Daoy (cell line): ENCODE data around the gene COQ7. TPM values are rescaled to one million over a fixed set of nuclear protein-coding genes. Genes with fewer than 3 reads are reported as not detected.
A peak's percentile ranks its signal among the peaks of the same experiment; 100 is the strongest.

ENCODE experiments used
- DNase-seq: peaks from one replicate; pipeline ENCODE4 v3.0.0-alpha.2; 2015; ENCODE audit warnings: low read depth
- total RNA-seq: library from RNA; depleted of rRNA; stranded (reverse); fragments of >200 nt; shearing (Covaris generic); gene quantifications from 2 replicates; pipeline ENCODE4 v1.2.3, GENCODE V29; 2014; rRNA removed

COQ7 gene
- total RNA-seq, 1 experiment from 2014 or later, result 23.9 TPM

DNA sequence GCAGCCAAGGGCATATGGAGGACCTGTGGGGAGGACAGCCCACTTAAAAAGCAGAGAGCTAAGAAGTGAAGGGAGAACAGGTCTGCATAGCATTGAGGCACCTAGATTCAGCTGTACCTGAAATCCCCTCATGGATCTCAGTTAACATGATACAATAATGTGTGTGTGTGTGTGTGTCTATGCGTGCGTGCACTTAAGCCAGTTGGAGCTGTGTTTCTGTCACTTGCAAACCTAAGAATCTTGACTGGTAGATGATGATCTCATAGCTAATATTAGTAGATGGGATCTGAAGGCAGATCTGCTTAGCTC is 44.6 kb downstream of the COQ7 start:
- no peak for DNase-seq

DNA sequence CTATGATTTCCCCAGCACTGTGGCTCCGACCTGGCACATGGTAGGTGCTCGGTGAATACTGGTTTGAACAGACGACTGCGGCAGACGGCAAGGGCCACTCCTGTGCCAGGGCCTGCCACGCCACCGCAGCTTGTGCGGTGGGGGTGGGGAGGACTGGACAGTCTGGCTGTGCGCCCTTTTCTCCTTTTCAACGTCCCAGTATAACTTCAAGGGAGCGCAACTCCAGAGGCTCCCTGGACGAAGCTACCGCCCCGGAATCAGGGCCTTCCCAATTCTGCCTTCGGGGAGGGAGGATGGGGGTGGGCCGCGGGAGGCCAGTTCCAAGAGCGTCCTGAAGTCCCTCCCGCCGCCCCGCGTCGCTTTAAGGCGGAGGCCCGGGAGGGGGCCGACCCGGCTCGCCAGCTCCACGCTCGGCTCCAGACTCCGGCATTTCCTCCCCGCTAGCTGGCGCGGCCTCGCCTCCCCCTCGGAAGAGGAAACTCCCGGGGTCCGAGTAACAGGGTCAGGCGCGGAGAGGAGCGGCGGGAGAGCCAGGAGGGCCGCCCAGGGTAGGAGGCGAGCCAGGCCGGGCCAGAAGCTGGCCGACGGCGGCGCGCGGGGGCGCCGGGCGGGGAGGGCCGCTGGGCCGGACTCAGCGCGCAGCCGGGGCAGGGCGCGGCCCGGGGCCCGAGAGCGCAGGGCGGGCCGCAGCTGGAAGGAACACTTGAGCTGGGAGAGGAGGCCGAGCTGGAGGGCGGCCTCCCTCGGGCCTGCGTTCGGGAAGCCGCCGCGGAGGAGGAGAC is 46.4 kb downstream of the COQ7 start, which contains the start of gene ITPRIPL2:
Gene ITPRIPL2 (plus strand): TSS at position 388 of the 782 bp plus-strand sequence. CDS start 498 bp downstream, outside the sequence.
- peak; percentile 84 for DNase-seq

DNA sequence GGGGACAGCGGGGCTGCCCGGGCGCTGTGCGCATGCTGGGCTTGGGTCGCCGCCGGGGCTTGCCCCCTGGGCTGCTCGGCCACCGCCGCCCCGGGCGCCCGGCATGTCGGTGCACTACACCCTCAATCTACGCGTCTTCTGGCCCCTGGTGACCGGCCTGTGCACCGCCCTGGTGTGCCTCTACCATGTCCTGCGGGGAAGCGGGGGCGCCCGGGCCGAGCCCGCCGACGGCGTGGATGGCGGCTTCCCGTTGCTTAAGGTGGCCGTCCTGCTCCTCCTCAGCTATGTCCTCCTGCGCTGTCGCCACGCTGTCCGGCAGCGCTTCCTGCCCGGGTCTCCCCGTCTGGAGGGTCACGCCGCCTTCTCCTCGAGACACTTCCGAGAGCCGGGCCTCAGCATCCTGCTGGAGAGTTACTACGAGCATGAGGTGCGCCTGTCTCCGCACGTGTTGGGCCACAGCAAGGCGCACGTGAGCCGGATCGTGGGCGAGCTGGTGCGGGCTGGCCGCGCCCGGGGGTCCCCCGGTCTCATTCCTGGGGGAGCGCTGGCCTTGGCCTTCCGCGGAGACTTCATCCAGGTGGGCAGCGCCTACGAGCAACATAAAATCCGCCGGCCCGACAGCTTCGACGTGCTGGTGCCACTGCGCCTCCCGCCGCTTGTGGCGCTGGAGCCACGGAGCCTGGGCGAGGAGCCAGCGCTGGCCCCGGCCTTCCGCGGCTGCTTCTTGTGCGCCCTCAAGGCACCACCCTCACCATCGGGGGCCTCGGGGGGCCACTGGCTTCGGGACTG is 47.1 kb downstream of the COQ7 start:
- DNase-seq, result peak; percentile 68

DNA sequence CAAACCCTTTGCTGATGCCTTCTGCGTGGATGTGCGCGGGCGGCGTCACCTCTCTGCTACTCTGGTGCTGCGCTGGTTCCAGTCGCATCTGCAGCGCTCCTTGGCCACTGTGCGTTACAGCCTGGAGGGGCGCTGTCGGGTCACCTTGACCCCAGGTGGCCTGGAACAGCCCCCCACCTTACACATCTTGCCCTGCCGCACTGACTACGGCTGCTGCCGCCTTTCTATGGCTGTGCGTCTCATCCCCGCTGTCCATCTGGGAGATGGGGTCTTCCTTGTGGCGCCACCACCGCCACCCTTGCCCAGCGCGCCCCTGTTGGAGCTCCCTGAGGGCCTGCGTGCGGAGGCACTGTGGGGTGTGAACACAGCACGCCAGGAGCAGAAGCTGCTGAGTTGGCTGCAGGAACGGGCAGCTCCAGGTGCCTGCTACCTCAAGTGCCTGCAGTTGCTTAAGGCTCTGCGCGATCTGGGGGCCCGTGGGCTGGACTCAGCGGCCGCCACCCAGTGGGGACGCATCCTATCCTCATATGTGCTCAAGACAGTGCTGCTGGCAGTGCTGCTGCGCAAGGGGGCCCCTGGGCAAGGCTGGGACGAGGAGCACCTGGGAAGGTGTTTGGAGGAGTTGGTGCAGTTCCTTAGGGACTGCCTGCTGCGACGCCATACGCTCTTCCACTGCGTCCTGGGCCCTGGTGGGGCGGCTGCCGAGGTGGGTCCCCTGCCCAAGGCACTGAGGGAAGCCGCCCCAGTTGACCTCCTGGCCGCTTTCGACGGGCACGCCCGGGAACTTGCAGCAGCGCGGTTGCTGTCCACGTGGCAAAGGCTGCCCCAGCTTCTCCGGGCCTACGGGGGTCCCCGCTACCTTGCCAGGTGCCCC is 48.0 kb downstream of the COQ7 start:
- DNase-seq, result no peak

DNA sequence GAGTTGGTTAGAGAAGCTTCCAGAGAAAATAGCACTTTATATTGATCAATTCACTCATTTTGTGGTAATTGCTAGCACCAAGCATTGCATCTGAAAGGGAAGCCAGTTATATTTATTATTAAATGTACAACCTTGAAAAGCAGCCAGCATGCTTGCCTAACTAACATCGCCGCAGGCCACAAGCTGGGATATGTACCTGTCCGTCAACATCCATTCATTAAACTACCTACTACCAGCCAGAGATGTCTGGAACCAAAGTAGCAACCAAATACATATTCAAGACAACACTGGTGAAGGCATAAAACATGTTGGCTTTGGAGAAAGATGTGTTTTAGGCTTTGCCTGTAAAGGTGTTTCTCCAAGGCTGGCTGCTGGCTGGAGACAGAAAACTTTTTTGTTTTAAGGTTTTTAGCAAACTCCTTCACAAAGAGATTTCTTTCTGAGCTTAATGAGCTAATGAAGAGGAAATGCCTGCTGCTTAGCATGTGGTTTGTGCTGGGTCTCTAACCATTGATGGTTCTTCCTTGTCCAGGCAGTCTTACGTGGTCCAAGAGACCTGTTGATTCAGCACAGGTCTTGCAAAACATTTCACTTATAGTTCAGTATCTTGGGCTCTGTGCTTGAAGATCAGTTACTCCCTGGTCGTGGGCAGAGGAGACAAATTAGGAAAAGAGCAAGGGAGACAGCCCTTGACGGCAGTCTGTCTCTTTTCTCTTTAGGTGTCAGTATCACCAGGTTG is 49.5 kb downstream of the COQ7 start:
- DNase-seq, result no peak

DNA sequence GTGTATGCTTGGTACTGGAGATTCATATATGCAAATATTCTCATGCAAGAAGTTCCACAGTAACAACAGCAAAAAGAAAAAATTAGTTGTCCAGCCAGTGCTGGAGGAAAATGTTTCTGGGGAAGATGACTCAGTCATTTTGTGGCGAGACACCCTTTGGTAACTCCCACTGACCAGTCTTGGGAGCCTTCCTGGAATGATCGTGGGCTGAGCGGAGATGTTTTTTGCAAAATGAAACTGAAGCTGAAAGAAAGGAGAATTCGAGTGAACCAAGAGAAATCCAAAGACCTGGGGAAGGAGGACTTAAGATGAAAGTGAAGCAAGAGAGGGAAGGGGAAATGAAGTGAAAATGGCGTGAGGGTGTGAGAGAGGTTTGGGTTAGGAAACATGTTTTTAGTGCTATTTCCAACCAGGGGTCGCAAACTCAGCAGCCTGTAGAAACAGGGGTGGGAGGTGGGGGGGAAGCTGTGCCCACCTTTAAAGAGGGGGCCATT is 51.6 kb downstream of the COQ7 start:
- DNase-seq, result peak; percentile 87

DNA sequence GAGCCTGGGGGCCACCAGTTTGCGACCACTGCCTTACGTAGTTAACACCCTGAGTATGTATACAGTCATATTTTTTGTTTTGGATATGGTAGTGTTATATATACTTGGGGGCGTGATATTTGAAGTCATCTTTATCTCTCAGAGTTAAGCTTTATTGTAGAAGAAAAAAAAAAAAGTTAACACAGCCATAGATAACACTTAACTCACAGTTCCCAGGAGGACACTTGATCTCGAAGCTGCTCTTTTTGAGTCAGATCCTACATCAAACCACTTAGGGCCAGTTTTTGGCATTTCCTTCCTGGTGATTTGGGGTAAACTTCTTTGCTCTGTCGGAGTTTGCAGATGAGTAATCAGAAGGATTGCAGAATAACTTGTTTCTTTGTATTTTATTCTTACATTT is 52.1 kb downstream of the COQ7 start:
- peak; percentile 66 for DNase-seq

DNA sequence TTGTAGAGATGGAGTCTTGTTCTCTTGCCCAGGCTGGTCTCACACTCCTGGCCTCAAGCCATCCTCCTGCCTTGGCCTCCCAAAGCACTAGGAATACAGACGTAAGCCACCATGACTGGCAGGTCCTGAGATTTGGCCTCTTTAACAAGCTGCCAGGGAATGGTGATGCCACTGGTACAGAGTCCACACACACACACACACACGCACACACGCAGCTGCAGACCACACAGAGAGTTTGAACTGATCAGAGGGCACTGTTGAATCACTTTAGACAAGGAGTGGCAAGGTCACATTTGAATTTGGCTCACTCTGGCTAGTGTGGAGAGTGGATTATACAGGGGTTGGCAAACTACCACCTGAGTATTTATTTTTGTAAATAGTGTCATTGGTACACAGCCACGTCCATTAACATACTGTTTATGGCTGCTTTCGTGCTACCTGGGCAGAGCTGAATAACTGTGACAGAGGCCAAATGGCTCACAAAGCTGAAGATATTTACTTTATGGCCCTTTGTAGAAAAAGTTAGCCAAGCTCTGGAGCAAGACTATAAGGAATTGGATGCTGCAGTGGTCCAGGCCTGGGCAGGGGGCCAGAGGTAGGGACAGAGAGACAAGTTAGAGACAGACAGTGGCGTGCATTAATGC is 56.2 kb downstream of the COQ7 start:
- no peak for DNase-seq

DNA sequence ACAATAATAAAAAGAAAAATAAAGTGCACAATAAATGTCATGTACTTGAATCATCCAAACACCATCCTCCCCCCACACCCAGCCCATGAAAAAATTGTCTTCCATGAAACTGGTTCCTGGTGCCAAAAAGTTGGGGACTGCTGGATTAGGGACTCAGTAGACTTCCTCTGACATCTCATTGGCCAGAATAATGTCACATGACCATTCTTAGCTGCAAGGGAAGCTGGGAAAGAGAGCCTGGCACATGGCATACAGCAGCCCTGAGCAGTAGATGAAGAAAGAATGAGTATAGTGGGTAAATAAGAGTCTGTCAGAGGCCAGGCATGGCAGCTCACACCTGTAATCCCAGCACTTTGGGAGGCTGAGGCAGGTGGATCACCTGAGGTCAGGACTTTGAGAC is 58.9 kb downstream of the COQ7 start:
- DNase-seq, result no peak

DNA sequence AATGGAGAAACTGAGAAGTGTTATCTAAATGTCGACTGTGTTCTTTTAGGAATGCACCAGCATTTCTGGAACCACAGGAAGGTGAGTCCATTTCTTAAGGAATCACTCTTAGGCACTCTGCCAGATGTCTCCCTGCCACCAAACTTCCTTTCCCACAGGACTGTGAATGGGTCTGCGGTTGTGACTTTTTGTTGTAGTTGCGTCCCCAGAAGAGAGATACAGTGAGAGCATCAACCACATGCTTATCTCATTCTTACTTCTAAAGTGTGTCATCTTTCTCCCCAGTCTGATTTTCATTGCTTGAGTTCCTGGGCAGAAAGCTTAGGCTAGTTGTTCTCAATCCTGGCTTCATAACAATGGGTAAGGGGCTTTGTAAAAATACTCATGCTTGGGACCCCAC is 59.8 kb downstream of the COQ7 start:
- DNase-seq, result peak; percentile 29

DNA sequence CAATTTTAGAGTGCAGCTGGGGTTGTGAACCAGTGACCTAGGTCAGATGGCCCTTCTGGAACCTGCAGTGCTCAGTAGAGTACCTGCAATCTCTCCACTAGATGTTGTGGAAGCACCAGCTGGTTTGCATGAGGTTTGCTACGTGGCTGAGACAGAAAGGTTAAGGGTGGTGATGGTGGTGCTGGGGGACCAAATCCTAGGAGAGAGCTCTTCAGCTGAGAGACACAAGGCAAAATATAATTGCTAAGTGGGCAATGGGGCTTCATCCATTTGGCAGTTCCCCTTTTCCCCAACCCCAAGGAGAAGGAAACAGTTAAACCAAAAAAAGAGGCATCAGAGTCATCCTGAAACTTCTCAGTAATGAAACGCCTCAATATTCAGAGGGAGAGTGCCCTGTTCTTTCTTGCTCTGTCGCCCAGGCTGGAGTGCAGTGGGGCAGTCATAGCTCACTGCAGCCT is 60.3 kb downstream of the COQ7 start:
- DNase-seq, result no peak

DNA sequence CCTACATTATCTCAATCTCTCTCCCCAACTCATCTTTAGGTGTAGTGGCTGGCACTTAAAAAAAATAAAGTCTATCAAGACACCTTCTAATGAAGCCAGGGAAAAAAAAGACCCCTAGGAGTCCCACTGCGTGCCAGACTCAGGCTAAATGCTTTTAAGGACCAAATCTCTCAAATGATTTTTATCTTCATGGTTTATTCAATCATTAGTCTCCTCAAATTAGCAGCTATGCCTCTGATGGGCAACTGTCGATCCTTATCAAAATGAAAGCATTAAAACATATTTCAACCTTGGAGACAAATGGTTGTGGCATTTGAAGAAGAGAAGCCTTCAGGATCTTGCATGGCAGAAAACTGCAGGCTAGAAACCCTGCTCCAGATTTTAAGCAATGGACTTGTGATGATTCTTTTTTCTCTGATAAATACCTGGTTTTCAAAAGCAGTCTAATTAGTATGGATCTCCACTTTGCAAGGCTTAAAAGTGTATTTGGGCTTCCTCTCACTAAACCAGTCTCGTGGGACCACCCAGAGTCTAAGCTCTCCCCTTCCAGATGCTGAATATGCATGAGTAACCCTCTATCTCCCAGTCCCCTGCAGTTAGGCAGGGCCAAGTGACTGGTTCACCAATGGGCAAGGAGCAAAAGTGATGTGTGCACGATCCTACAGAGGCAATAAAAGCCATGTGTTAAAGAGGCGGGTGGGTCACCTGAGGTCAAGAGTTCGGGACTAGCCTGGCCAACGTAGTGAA is 61.2 kb downstream of the COQ7 start:
- DNase-seq, result no peak

Other genes with a start within 250 kb of the COQ7 start
- gene SMG1, start 141.2 kb upstream of the COQ7 start, total RNA-seq, result 19.8 and 22.0 TPM in 2 replicates
- gene TMC7, start 83.7 kb upstream of the COQ7 start, total RNA-seq, result 1.3 and 1.9 TPM in 2 replicates
- 17.8 and 19.5 TPM in 2 replicates for gene ITPRIPL2, start 46.4 kb downstream of the COQ7 start, total RNA-seq
- gene SYT17, start 100.6 kb downstream of the COQ7 start, total RNA-seq, result 0.83 and 3.8 TPM in 2 replicates
- gene CLEC19A, start 218.1 kb downstream of the COQ7 start, total RNA-seq, result not detected in 2 replicates